ENCODE measurements around the gene GNB3.

- TF ChIP-seq POLR2A (IDR thresholded peaks at IDR 0.05), result no peak
- TF ChIP-seq CTCF (IDR thresholded peaks at IDR 0.05), result no peak
These were observed 21.4 kb upstream of the GNB3 start for GRCh38 chr12:6819106-6820030.

Measured in thyroid gland (tissue), 4 donors.